GM10266 (cell line): ENCODE measurements around the gene CDKL5.

Experiments used
- DNase-seq: peaks from one replicate; pipeline ENCODE4 v3.0.0; 2012; ENCODE audit errors: extremely low spot score
- TF ChIP-seq, protein P1 (sequence below): IDR thresholded peaks from 2 replicates; pipeline ENCODE4 v1.5.1; 2012; ENCODE audit warnings: mild to moderate bottlenecking, low read depth; ENCODE audit not compliant: control insufficient read depth, insufficient read depth; ENCODE audit errors: missing control alignments

Gene CDKL5

DNA sequence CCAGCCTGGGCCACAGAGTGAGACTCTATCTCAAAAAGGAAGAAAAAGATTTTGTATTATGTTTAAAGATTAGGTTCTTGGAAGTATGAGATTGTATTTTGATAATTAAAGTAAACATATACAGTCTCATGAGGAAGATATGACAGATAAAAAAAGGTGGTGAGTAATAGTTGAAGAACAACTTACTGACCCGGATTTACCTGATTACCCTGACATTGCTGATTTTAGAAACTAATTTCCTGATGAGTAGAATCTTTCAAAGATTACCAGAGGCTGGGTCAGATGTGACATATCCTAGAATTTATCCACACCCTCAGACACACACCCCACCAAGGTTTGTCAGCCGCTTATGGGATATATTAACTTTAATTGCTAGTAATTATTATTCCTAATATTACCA is 9.5 kb downstream of the CDKL5 start:
- DNase-seq = no peak
- TF ChIP-seq, protein P1, sequence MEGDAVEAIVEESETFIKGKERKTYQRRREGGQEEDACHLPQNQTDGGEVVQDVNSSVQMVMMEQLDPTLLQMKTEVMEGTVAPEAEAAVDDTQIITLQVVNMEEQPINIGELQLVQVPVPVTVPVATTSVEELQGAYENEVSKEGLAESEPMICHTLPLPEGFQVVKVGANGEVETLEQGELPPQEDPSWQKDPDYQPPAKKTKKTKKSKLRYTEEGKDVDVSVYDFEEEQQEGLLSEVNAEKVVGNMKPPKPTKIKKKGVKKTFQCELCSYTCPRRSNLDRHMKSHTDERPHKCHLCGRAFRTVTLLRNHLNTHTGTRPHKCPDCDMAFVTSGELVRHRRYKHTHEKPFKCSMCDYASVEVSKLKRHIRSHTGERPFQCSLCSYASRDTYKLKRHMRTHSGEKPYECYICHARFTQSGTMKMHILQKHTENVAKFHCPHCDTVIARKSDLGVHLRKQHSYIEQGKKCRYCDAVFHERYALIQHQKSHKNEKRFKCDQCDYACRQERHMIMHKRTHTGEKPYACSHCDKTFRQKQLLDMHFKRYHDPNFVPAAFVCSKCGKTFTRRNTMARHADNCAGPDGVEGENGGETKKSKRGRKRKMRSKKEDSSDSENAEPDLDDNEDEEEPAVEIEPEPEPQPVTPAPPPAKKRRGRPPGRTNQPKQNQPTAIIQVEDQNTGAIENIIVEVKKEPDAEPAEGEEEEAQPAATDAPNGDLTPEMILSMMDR = no peak

DNA sequence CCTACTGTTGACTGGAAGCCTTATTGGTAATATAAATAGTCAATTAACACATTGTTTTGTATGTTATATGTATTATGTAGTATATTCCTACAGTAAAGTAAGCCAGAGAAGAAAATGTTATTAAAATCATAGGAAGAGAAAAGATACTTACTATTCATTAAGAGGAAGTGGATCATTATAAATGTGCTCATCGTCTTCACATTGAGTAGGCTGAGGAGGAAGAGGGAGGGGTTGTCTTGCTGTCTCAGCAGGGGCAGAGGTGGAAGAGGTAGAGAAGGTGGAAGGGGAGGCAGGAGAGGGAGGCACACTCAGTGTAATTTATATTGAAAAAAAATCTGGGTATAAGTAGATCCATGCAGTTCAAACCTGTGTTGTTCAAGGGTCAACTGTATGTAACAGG is 10.6 kb downstream of the CDKL5 start:
- DNase-seq = no peak
- TF ChIP-seq, protein P1 = no peak

DNA sequence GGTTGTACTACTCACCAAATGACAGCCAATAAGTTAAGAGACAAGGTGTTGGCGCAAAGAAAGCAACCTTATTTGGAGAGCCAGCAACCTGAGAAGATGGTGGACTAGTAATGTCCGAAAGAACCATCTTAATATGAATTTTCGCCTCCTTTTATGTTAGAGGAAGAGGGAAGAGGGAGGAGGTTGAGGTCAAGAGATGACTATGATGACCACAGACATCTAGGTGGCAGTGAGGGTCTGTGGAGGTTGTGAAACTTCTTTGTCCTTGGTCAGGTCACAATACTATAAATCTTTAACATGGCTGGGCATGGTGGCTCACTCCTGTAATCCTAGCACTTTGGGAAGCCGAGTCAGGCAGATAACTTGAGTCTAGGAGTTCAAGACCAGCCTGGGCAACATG is 15.4 kb downstream of the CDKL5 start:
- TF ChIP-seq, protein P1 = no peak
- DNase-seq = no peak

DNA sequence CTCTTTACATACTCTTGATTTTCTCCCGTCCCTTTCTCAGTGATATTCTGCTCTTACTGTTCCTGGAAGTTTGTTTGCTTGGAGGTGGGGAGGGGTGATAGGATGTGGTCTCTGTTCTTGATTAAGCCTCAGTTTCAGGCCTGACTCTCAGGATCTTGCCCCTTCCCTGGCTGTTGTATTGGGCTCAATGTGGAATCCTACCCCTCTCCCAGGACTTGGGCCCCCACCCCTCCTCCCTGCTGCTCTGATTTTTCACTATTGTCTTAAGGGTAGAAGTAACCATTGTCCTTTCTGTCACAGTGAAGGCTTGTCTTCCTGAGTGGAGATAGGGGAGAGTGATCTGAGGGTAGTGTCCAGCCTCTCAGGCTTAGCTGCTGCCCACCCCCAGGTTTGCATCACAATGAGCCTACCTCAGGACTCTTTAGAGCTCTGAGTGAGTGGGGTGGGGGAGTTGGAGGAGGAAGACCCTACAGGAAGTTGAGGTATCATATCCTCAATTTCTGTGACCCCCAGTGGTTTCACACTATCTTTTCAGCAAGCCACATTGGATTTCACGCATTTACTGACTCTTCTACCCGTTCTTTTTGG is 16.5 kb downstream of the CDKL5 start:
- no peak for DNase-seq

DNA sequence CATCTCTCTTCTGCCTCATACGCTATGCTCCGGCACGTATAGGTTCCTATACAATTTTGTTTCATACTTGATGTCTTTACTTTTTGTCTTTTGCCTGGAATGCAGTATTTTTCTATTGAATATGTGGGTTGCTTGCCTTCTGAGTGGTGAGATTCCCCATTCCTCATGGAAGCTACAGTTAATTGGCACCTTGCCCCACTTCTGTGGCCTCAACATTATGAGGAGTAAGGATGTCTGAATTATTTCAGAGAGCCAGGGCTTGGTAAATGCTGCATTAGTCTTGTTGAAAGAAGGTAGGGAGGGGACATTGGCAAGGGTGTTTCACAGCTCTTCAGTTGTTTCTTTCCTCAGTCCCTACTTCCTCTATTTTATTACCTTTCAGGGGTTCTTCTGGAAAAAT is 23.0 kb downstream of the CDKL5 start:
- TF ChIP-seq, protein P1 = no peak
- DNase-seq = no peak

More for the DNA sequence above, 16.5 kb downstream of the CDKL5 start:
- TF ChIP-seq, protein P1 = no peak

DNA sequence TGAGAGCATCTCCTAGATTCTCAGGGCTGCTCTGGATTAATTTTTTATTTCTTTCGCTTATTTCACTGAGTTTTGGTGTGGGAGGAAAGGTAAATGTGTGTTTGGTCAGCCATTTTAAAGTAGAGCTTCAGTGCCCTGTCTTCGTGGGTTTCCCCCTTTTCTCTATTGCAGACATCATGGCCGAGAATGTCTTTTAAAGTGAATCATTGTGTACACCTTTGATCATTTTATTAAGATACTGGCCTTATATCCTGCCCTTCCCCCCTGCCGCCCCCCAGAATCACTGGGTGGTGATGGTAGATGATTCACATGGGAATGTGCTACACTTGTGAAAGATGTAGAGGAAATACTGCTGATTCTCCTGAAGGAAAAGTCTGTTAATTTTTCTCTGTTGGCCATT is 23.8 kb downstream of the CDKL5 start:
- TF ChIP-seq, protein P1 = no peak
- DNase-seq = no peak

DNA sequence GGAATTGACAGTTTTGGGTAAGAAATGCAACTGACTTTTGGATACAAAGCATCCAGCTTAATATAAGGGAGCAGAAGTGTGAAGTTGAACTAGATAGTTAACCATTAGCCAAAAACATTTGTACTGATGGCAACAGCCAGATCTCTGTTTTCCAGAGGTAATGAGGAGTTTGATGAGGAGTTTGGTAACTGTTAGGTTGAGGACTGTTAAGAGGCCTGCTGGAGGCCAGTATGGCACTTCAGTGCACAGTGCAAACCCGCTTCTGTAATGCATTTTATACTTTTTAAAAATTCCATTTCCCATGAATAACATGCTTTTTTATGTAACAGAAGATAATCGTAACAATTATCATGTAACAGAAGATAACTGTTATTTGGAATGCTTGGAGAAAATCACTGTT is 30.0 kb downstream of the CDKL5 start:
- TF ChIP-seq, protein P1 = no peak
- DNase-seq = no peak
